Stomach (tissue), 4 donors: ENCODE results near the gene HELZ.

Experiments used
- CTCF ChIP-seq, 7 experiments: fragments of 450-650 bp in 4 of 7; fragments of 200-600 bp in 3 of 7; sonication (generic) in 3 of 7; IDR thresholded peaks; one replicate each; pipeline ENCODE4 v1.5.1; 2016 to 2019; ENCODE audit warnings: antibody characterized with exemption in 7 of 7, control low read depth in 2 of 7, mild to moderate bottlenecking in 1 of 7
- EP300 ChIP-seq: sonication (generic); formaldehyde crosslinking; IDR thresholded peaks from one replicate; pipeline ENCODE4 v1.6.1; 2017; ENCODE audit warnings: antibody characterized with exemption
- POLR2A ChIP-seq, 4 donors: fragments of 450-650 bp; IDR thresholded peaks; one replicate each; pipeline ENCODE4 v1.6.1; 2016; ENCODE audit warnings: antibody characterized with exemption in 4 of 4, control low read depth in 2 of 4, mild to moderate bottlenecking in 1 of 4, moderate library complexity in 1 of 4

GRCh38 chr17:67208232-67208631 is 36.8 kb downstream of the HELZ start:
- TF ChIP-seq CTCF (IDR thresholded peaks at IDR 0.05) (no peak), POLR2A (IDR thresholded peaks at IDR 0.05) (no peak), EP300 (no peak)
